Osteoblast (primary cell): ENCODE results near the gene ABHD8. TPM values are rescaled to one million over a fixed set of nuclear protein-coding genes. Genes with fewer than 3 reads are reported as not detected.

ENCODE experiments used
- DNase-seq: peaks from one replicate; pipeline ENCODE4 v3.0.0; 2011; ENCODE audit warnings: low spot score, mixed read lengths; ENCODE audit not compliant: insufficient read length; ENCODE audit errors: missing footprints
- H2AFZ ChIP-seq: 2 replicates; pipeline ENCODE4 v1.6.0; 2011; ENCODE audit warnings: mild to moderate bottlenecking, low read length
- H3K27ac ChIP-seq: 2 replicates; pipeline ENCODE4 v1.5.1; 2011; ENCODE audit warnings: mild to moderate bottlenecking, low read depth, low read length, moderate library complexity
- H3K27me3 ChIP-seq: 2 replicates; pipeline ENCODE4 v1.6.0; 2012; ENCODE audit warnings: mild to moderate bottlenecking, control low read depth, inconsistent platforms, low read length, moderate library complexity; ENCODE audit not compliant: insufficient read depth
- H3K36me3 ChIP-seq: 2 replicates; pipeline ENCODE4 v1.5.1; 2011; ENCODE audit warnings: mild to moderate bottlenecking, low read length, control low read depth, moderate library complexity; ENCODE audit not compliant: insufficient read depth
- H3K4me1 ChIP-seq: 2 replicates; pipeline ENCODE4 v1.5.1; 2011; ENCODE audit warnings: mild to moderate bottlenecking, low read length, control low read depth, moderate library complexity; ENCODE audit not compliant: insufficient read depth
- H3K4me2 ChIP-seq: 2 replicates; pipeline ENCODE4 v1.6.0; 2011; ENCODE audit warnings: mild to moderate bottlenecking, low read length; ENCODE audit not compliant: insufficient read depth
- H3K4me3 ChIP-seq: fragments of 200-600 bp; sonication (generic); 3 replicates; pipeline ENCODE4 v1.5.1; 2012; ENCODE audit warnings: mild to moderate bottlenecking, low read length, inconsistent platforms; ENCODE audit not compliant: insufficient read depth
- H3K79me2 ChIP-seq: 2 replicates; pipeline ENCODE4 v1.6.0; 2012; ENCODE audit warnings: mild to moderate bottlenecking, low read length, control low read depth, inconsistent platforms; ENCODE audit not compliant: insufficient read depth
- H3K9me3 ChIP-seq: 2 replicates; pipeline ENCODE4 v1.5.1; 2011; ENCODE audit warnings: low read depth, low read length, control low read depth
- H4K20me1 ChIP-seq: 2 replicates; pipeline ENCODE4 v1.6.0; 2012; ENCODE audit warnings: mild to moderate bottlenecking, low read length, control low read depth; ENCODE audit not compliant: insufficient read depth
- total RNA-seq: library from RNA; depleted of rRNA; stranded (reverse); fragments of >200 nt; gene quantifications from 2 replicates; pipeline ENCODE4 v1.2.3, GENCODE V29; 2012
- TF ChIP-seq, protein P1 (sequence below): IDR thresholded peaks from 2 replicates; pipeline ENCODE4 v1.5.1; 2011; ENCODE audit warnings: mild to moderate bottlenecking, low read depth, low read length, moderate library complexity; ENCODE audit errors: extremely low read depth

The ABHD8 gene
- total RNA-seq, 1 donor: 14.8 TPM

DNA sequence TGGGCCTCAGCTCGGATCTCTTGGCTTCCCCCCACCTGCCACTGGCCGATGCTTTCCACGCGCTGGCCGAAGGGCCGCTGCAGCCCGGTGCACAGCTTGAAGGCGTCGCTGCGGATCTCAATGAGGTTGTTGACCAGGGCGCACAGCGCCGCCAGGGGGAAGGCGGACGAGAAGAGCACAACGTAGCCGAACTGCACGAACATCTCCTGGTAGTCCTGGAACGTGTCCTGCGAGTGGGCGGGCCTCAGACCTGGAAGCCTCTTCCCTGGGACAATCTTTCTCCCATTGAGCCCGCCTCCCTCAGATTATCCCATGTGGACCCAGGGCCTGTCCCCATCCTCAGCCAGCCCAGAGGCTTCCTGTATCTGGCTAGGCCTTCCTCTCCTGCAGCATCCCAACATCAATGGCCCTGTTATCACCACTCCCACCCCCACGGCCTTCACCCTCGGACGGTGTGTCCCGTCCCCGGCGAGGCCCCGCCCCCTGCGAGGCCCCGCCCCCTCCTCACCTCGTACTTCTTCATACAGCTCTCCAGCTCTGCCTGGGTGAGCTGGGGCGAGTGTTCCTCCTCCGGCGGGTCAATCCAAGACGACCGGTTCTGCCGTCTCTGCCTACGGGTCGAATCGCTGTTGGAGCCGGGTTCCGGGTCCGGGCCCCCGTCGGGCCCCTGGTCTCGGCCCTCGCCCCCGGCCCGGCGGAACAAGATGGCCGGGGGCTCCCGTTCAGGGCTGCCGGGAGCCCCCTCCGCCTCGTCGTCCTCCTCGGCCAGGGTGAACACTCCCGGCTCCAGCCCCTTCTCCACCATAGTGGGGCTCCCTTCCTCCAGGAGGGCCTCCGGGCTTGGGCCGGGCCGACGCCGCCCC is 24.7 kb upstream of the ABHD8 start:
- no peak overlapping the region for H2AFZ ChIP-seq
- H3K9me3 ChIP-seq: no peaks in the 10 kb centered on the region
- no peak overlapping the region for H3K27ac ChIP-seq
- no peaks in the 10 kb centered on the region for H3K36me3 ChIP-seq
- H3K4me2 ChIP-seq: no peak overlapping the region
- DNase-seq: peak; percentile 92
- H3K79me2 ChIP-seq: no peaks in the 10 kb centered on the region
- peaks cover 11% of the 10 kb centered on the region for H3K4me1 ChIP-seq
- no peaks in the 10 kb centered on the region for H3K27me3 ChIP-seq
- TF ChIP-seq, protein P1, sequence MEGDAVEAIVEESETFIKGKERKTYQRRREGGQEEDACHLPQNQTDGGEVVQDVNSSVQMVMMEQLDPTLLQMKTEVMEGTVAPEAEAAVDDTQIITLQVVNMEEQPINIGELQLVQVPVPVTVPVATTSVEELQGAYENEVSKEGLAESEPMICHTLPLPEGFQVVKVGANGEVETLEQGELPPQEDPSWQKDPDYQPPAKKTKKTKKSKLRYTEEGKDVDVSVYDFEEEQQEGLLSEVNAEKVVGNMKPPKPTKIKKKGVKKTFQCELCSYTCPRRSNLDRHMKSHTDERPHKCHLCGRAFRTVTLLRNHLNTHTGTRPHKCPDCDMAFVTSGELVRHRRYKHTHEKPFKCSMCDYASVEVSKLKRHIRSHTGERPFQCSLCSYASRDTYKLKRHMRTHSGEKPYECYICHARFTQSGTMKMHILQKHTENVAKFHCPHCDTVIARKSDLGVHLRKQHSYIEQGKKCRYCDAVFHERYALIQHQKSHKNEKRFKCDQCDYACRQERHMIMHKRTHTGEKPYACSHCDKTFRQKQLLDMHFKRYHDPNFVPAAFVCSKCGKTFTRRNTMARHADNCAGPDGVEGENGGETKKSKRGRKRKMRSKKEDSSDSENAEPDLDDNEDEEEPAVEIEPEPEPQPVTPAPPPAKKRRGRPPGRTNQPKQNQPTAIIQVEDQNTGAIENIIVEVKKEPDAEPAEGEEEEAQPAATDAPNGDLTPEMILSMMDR: no peak
- H3K4me3 ChIP-seq: no peak overlapping the region
- no peaks in the 10 kb centered on the region for H4K20me1 ChIP-seq

DNA sequence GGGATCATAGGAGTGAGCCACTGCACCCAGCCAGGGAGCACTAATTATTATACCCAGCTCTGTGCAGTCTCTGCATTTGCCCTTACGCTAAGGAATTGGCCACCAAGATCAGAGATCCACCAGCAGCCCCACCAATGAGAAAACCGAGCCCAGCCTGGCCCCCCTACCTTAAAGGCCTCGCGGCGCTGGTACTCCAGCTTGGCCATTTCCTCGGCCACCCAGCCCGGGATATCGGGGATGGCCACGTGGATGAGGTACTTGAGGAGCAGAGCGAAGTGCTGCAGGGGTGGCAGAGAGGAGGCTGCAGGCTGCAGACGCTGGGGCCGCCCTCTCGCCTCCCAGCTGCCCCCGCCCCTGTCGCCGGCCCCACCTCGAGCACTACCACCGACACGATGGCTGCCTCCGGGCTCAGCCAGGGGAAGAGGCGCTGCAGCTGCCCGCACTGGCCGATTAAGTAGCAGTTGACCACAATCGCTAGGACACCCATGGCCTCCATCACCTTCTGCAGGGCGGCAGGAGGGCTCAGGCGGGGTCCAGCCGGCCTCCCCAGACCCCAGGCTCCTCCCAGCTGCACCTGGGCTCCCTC is 23.9 kb upstream of the ABHD8 start:
- Histone ChIP-seq H3K4me2 (no peak overlapping the region), H3K4me3 (no peak overlapping the region), H2AFZ (no peak overlapping the region), H3K27ac (no peak overlapping the region), H3K79me2 (no peaks in the 10 kb centered on the region), H3K4me1 (peaks cover 11% of the 10 kb centered on the region), H3K9me3 (no peaks in the 10 kb centered on the region), H3K27me3 (no peaks in the 10 kb centered on the region), H4K20me1 (peaks cover 2% of the 10 kb centered on the region), H3K36me3 (peaks cover 3% of the 10 kb centered on the region)
- peak; percentile 89 for DNase-seq
- TF ChIP-seq, protein P1: no peak

DNA sequence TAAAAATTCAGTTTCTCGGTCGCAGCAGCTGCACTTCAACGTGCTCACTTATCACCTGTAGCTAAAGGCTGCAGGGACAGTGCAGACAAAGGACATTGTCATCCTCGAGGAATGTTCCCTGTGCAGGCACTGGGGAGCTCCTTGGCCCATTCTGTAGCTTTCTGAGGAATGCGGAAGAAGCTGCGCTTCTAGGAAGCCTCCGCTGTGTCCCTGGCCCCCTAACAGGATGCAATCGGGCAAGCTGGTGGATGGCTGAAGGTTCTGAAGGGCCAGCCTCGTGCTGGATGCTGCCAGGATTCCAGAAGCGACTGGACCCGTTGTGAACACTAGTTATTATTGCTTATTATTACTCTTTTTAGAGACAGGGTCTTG is 23.4 kb upstream of the ABHD8 start:
- H3K27me3 ChIP-seq: no peaks in the 10 kb centered on the region
- TF ChIP-seq, protein P1: no peak
- no peaks in the 10 kb centered on the region for H3K79me2 ChIP-seq
- peak; percentile 96 for DNase-seq
- peaks cover 11% of the 10 kb centered on the region for H3K4me1 ChIP-seq
- no peak overlapping the region for H3K4me3 ChIP-seq
- no peak overlapping the region for H3K27ac ChIP-seq
- H3K4me2 ChIP-seq: no peak overlapping the region
- H3K36me3 ChIP-seq: peaks cover 3% of the 10 kb centered on the region
- no peak overlapping the region for H2AFZ ChIP-seq
- no peaks in the 10 kb centered on the region for H3K9me3 ChIP-seq
- peaks cover 2% of the 10 kb centered on the region for H4K20me1 ChIP-seq

DNA sequence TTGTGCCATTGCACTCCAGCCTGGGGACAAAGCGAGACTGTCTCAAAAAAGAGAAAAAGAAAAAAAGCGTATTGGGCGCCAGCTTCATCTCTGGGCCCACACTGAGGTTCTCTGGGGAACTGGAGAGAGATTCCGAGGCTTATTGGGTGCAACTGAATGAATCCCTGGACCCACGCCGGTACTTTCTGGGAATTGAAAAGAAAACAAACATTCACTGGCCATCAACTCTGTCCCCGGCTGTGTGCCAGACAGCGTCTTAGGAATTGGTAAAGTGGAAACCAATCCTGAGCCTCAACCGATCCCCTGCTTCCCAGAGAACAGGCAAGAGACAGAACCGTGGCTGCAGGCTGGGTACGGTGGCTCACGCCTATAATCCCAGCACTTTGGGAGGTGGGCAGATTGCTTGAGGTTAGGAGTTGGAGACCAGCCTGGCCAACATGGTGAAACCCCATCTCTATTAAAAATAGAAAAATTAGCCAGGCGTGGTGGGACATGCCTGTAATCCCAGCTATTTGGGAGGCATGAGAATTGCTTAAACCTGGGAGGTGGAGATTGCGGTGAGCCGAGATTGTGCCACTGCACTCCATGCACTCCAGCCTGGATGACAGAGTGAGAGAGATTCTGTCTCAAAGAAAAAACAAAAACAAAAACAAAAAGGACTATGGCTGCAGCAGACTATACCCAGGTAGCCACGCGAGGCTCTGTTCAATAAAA is 22.8 kb upstream of the ABHD8 start:
- peak; percentile 97 for DNase-seq
- TF ChIP-seq, protein P1: no peak
- peaks cover 11% of the 10 kb centered on the region for H3K4me1 ChIP-seq
- H4K20me1 ChIP-seq: peaks cover 2% of the 10 kb centered on the region
- no peaks in the 10 kb centered on the region for H3K9me3 ChIP-seq
- H3K4me3 ChIP-seq: no peak overlapping the region
- peaks cover 3% of the 10 kb centered on the region for H3K36me3 ChIP-seq
- no peak overlapping the region for H2AFZ ChIP-seq
- no peaks in the 10 kb centered on the region for H3K79me2 ChIP-seq
- H3K4me2 ChIP-seq: peak overlapping the region; percentile 24
- H3K27ac ChIP-seq: no peak overlapping the region
- H3K27me3 ChIP-seq: no peaks in the 10 kb centered on the region
